IMR-90 (cell line): ENCODE data around the gene MRPL1. TPM values are rescaled to one million over a fixed set of nuclear protein-coding genes. Genes with fewer than 3 reads are reported as not detected.
"Not testable (repeated sequence)": the region's sequence is repeated elsewhere in the genome, so short reads cannot be mapped to it uniquely, and the experiment has no call there.

ENCODE experiments used
- ATAC-seq: fragments of 200-7000 bp; cut with Tn5 transposase; 2 replicates; pipeline ENCODE4 v1.9.1; 2020; ENCODE audit warnings: low read depth, mild to moderate bottlenecking, moderate library complexity
- BruUV-seq: library from RNA; stranded (reverse); fragments of 400-500 nt; replicated peaks from 2 replicates; lab custom pipeline; 2021; lab: Mats Ljungman, UMichigan
- CTCF ChIA-PET: fragments of 300-600 bp; formaldehyde crosslinking; extraction: SDS; loops from one replicate; lab custom pipeline; 2021; ENCODE audit warnings: antibody characterized with exemption; lab: Yijun Ruan, JAX
- POLR2A ChIA-PET: fragments of 300-600 bp; sonication (Branson Sonifier 250); formaldehyde crosslinking; loops from one replicate; lab custom pipeline; 2022; ENCODE audit warnings: antibody characterized with exemption; ENCODE audit not compliant: unreplicated experiment; lab: Charles Lee
- DNase-seq: peaks from one replicate; pipeline ENCODE4 v3.0.0; 2013
- H2AFZ ChIP-seq: replicated peaks from 2 replicates; pipeline ENCODE3; 2013; ENCODE audit warnings: low read length, mild to moderate bottlenecking; ENCODE audit not compliant: poor library complexity
- H2AK5ac ChIP-seq: 2 replicates; pipeline ENCODE4 v1.6.1; 2013; ENCODE audit warnings: low read depth, low read length, inconsistent platforms
- H2AK9ac ChIP-seq: replicated peaks from 2 replicates; pipeline ENCODE3; 2013; ENCODE audit warnings: mild to moderate bottlenecking, low read depth, low read length, moderate library complexity; ENCODE audit not compliant: poor library complexity
- H2BK120ac ChIP-seq: 2 replicates; pipeline ENCODE4 v1.6.1; 2013; ENCODE audit warnings: low read depth, low read length, inconsistent platforms
- H2BK15ac ChIP-seq: 3 replicates; pipeline ENCODE4 v1.6.1; 2013; ENCODE audit warnings: low read depth, low read length, inconsistent platforms
- H2BK20ac ChIP-seq: 2 replicates; pipeline ENCODE4 v1.6.1; 2013; ENCODE audit warnings: low read depth, mild to moderate bottlenecking, inconsistent platforms, low read length, moderate library complexity
- H2BK5ac ChIP-seq: 2 replicates; pipeline ENCODE4 v1.6.1; 2013; ENCODE audit warnings: mild to moderate bottlenecking, low read depth, low read length, inconsistent platforms; ENCODE audit not compliant: poor library complexity, severe bottlenecking
- H3K14ac ChIP-seq: replicated peaks from 2 replicates; pipeline ENCODE4 v1.6.1; 2013; ENCODE audit warnings: low read depth, low read length, inconsistent platforms
- H3K18ac ChIP-seq: 2 replicates; pipeline ENCODE4 v1.6.1; 2013; ENCODE audit warnings: low read depth, low read length, control low read depth
- H3K23ac ChIP-seq: 2 replicates; pipeline ENCODE4 v1.6.1; 2013; ENCODE audit warnings: low read depth, low read length, inconsistent platforms
- H3K27ac ChIP-seq: 2 replicates; pipeline ENCODE4 v1.5.1; 2013; ENCODE audit warnings: mild to moderate bottlenecking, control low read depth, low read length; ENCODE audit not compliant: insufficient read depth
- H3K27me3 ChIP-seq: 2 replicates; pipeline ENCODE4 v1.6.1; 2013; ENCODE audit warnings: low read length; ENCODE audit not compliant: control insufficient read depth, insufficient read depth
- H3K36me3 ChIP-seq: 2 replicates; pipeline ENCODE4 v1.6.1; 2013; ENCODE audit warnings: low read length, mixed read lengths; ENCODE audit not compliant: control insufficient read depth, insufficient read depth
- H3K4ac ChIP-seq: 2 replicates; pipeline ENCODE4 v1.6.1; 2013; ENCODE audit warnings: low read depth, low read length, inconsistent platforms
- H3K4me1 ChIP-seq: 2 replicates; pipeline ENCODE4 v1.6.1; 2013; ENCODE audit warnings: low read length, mixed read lengths; ENCODE audit not compliant: control insufficient read depth, insufficient read depth
- H3K4me2 ChIP-seq: 2 replicates; pipeline ENCODE4 v1.6.1; 2013; ENCODE audit warnings: low read depth, mild to moderate bottlenecking, control low read depth, low read length, moderate library complexity
- H3K4me3 ChIP-seq: 2 replicates; pipeline ENCODE4 v1.5.1; 2013; ENCODE audit warnings: low read depth, mild to moderate bottlenecking, control low read depth, low read length, moderate library complexity; ENCODE audit not compliant: insufficient read depth
- H3K56ac ChIP-seq: 2 replicates; pipeline ENCODE4 v1.6.1; 2013; ENCODE audit warnings: low read length, inconsistent platforms; ENCODE audit not compliant: insufficient read depth; ENCODE audit errors: extremely low read depth
- H3K79me1 ChIP-seq, 2 experiments: 2 replicates each; pipeline ENCODE4 v1.6.1; 2013; ENCODE audit warnings: low read length in 2 of 2, inconsistent platforms in 1 of 2, low read depth in 1 of 2
- H3K9ac ChIP-seq: 2 replicates; pipeline ENCODE4 v1.6.1; 2013; ENCODE audit warnings: low read depth, low read length, control low read depth
- H3K9me1 ChIP-seq: 2 replicates; pipeline ENCODE4 v1.6.1; 2013; ENCODE audit warnings: low read length, inconsistent platforms; ENCODE audit not compliant: insufficient read depth
- H3K9me3 ChIP-seq: 2 replicates; pipeline ENCODE4 v1.6.1; 2013; ENCODE audit warnings: low read length; ENCODE audit not compliant: control insufficient read depth, insufficient read depth
- H4K20me1 ChIP-seq: 2 replicates; pipeline ENCODE4 v1.6.1; 2013; ENCODE audit warnings: low read length, inconsistent platforms; ENCODE audit not compliant: insufficient read depth
- H4K5ac ChIP-seq: 2 replicates; pipeline ENCODE4 v1.6.1; 2013; ENCODE audit warnings: mild to moderate bottlenecking, low read depth, low read length, control low read depth
- H4K8ac ChIP-seq, 2 experiments: 2 replicates each; pipeline ENCODE4 v1.6.1; 2013; ENCODE audit warnings: low read depth in 2 of 2, low read length in 2 of 2, control low read depth in 1 of 2, inconsistent platforms in 1 of 2
- H4K91ac ChIP-seq: 2 replicates; pipeline ENCODE4 v1.6.1; 2013; ENCODE audit warnings: low read depth, low read length, inconsistent platforms; ENCODE audit not compliant: insufficient read depth
- CHD1 ChIP-seq: IDR thresholded peaks from 2 replicates; pipeline ENCODE4 v1.6.1; 2012; ENCODE audit warnings: low read depth, low read length, improper control_type of control experiment
- MAZ ChIP-seq: IDR thresholded peaks from 2 replicates; pipeline ENCODE4 v1.6.1; 2012; ENCODE audit warnings: low read depth, mild to moderate bottlenecking, low read length, improper control_type of control experiment, moderate library complexity, borderline replicate concordance
- NFE2L2 ChIP-seq: fragments of 150-350 bp; IDR thresholded peaks from 2 replicates; pipeline ENCODE4 v1.6.1; 2016; ENCODE audit warnings: low read depth, mild to moderate bottlenecking, low read length
- RCOR1 ChIP-seq: IDR thresholded peaks from 2 replicates; pipeline ENCODE4 v1.6.1; 2012; ENCODE audit warnings: mild to moderate bottlenecking, low read length, improper control_type of control experiment; ENCODE audit not compliant: insufficient replicate concordance
- WGBS, 2 experiments: methylation state at CpG; one replicate each; pipeline versions ENCODE4 v1.1.5 to v1.1.7; 2013; ENCODE audit warnings: missing lambda C conversion rate in 2 of 2; ENCODE audit not compliant: insufficient read length in 1 of 2; ENCODE audit errors: extremely low coverage in 2 of 2; 5-methylcytosine and 5-hydroxymethylcytosine counted together
- dilution Hi-C: fragments of 300-500 bp; cut with HindIII; formaldehyde crosslinking; loops from one replicate; pipeline ENCODE4 v1.14.3; 2018; ENCODE audit warnings: low sequenced_read_pairs; ENCODE audit not compliant: unreplicated experiment
- in situ Hi-C: fragments of 300-500 bp; cut with MboI; formaldehyde crosslinking; loops from 3 replicates; pipeline ENCODE4 v1.14.3; 2019; ENCODE audit warnings: low sequenced_read_pairs, inconsistent platforms, mixed read lengths
- intact Hi-C: fragments of 100-400 bp; cut with micrococcal nuclease; formaldehyde crosslinking; loops from 2 replicates; pipeline ENCODE4 v1.10.0; 2022
- polyA plus RNA-seq, 3 experiments: library from polyadenylated mRNA; depleted of rRNA; stranded (reverse); fragments of >200 nt; gene quantifications; 2 replicates each; pipeline ENCODE4 v1.2.3, GENCODE V29; 2012; ENCODE audit warnings: low replicate concordance in 1 of 3
- total RNA-seq: library from RNA; depleted of rRNA; stranded (reverse); fragments of >200 nt; gene quantifications from 2 replicates; pipeline ENCODE4 v1.2.3, GENCODE V29; 2012
- TF ChIP-seq, protein P1 (sequence below): fragments of 150-350 bp; IDR thresholded peaks from 2 replicates; pipeline ENCODE4 v1.6.1; 2017; ENCODE audit warnings: mild to moderate bottlenecking, antibody characterized with exemption, low read length, low read depth

MRPL1 gene
- total and polyA plus RNA-seq, 2 of the 4 experiments (the other 2 are of a cell fraction): 13.4 to 22.5 TPM

DNA sequence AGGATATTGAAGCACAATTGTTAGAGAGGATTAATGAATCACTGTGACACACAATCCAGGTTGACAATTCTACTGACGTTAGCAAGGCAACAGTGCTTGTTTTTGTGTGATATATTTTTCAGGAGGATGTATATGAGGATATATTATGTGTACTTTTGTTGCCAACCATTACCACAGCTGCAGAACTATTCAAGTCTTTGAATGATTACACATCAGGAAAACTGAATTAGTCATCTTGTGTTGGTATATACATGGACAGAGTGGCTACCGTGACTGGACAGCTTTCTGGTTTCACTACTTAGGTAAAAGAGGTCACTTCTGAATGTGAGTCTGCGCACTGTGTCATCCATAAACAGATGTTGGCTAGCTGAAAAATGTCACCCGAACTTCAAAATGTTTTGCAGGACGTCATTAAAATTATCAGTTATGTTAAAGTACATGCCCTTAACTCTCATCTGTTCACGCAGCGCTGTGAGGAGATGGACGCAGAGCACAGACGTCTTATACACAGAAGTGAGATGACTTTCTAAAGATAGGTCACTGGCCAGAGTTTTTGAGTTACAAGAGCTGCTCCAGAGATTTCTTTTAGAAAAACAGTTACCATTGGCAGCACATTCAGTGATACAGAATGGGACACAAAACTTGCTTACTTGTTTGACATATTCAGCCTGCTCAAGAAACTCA, 69.0 kb downstream of the MRPL1 start (continued):
- no peak for TF ChIP-seq CHD1
- TF ChIP-seq NFE2L2: 0 out of 2 replicates have a peak, but pooled peaks have one; percentile 18

DNA sequence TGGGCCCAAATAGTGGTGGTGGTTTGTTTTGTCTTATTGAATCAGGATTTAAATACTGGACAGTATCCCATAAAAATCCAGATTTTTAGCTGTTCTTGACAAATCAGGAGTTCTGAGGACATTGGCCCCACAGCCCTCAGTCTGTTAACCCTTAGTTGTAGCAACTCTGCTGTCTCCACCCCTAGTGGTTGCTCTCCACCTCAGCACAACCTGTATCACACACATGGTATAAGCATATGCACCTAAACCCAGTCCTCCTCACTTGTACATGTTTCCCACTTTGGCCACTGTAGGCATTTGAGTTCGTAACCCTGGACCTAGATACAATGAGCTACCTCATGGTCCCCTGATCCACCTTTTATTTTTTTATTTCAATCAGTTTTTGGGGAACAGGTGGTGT, 75.9 kb downstream of the MRPL1 start:
- Histone ChIP-seq H2BK5ac (no peak overlapping the region), H4K5ac (no peak overlapping the region), H3K4me1 (no peaks in the 10 kb centered on the region), H3K4ac (no peak overlapping the region), H3K9ac (no peak overlapping the region), H2AK5ac (no peak overlapping the region), H2BK120ac (no peak overlapping the region), H3K23ac (no peak overlapping the region), H3K9me1 (no peaks in the 10 kb centered on the region), H3K18ac (no peak overlapping the region), H3K36me3 (0 out of 2 replicates have a peak, but pooled peaks cover 3% of the 10 kb centered on the region), H3K79me1 (peaks cover 0 to 3% of the 10 kb centered on the region in 2 experiments; a peak in 1 of 4 replicates), H3K56ac (no peak overlapping the region), H2AK9ac (no peak overlapping the region), H4K20me1 (no peaks in the 10 kb centered on the region), H4K91ac (no peak overlapping the region), H2BK20ac (no peak overlapping the region), H3K4me3 (no peak overlapping the region), H3K27me3 (no peaks in the 10 kb centered on the region), H3K4me2 (no peak overlapping the region), H2AFZ (no peak overlapping the region), H3K14ac (no peak overlapping the region), H4K8ac (no peak overlapping the region), H3K27ac (no peak overlapping the region), H2BK15ac (no peak overlapping the region; the same call in 2 of the 3 replicates), H3K9me3 (no peaks in the 10 kb centered on the region)
- no peak for DNase-seq
- ATAC-seq: no peak
- in situ Hi-C loops (no loop called here), dilution Hi-C loops (no loop called here), intact Hi-C loops (no loop called here)
- no peak for TF ChIP-seq NFE2L2
- TF ChIP-seq, protein P1, sequence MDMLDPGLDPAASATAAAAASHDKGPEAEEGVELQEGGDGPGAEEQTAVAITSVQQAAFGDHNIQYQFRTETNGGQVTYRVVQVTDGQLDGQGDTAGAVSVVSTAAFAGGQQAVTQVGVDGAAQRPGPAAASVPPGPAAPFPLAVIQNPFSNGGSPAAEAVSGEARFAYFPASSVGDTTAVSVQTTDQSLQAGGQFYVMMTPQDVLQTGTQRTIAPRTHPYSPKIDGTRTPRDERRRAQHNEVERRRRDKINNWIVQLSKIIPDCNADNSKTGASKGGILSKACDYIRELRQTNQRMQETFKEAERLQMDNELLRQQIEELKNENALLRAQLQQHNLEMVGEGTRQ: no peak
- no peak for TF ChIP-seq RCOR1
- TF ChIP-seq MAZ: no peak
- TF ChIP-seq CHD1: no peak
- CTCF ChIA-PET: interaction anchor here (0.6 kb wide), 1 partner anchor 284 kb away, joined by 5 read pairs; no protein-coding TSS in a partner anchor
- no CpG with 5 or more reads among the region's 1 CpG for WGBS, 2 experiments
- POLR2A ChIA-PET: no interaction called here
- no TSS peak for BruUV-seq

DNA sequence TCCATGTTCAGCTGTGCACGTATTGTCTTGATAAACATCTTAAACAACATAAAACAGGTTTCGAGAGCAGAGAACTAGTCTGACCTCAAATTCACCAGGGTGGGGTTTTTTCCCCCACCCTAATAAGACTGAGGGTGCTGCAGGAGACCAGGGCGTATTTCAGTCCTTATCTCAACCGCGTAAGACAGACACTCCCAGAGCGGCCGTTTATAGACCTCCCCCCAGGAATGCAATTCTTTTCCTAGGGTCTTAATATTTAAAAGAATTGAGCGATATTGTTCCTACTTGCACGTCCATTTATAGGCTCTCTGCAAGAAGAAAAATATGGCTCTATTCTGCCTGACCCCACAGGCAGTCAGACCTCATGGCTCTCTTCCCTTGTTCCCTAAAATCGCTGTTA, 83.3 kb downstream of the MRPL1 start:
- POLR2A ChIA-PET: not testable (repeated sequence)
- WGBS, 2 experiments: 100% methylated on average over 1 of the region's 10 CpGs; no CpG with 5 or more reads in 1 of the 2 experiments

More for the DNA sequence above, 83.3 kb downstream of the MRPL1 start:
- H3K4me2 ChIP-seq, H3K4me1 ChIP-seq, H2AFZ ChIP-seq, H2BK5ac ChIP-seq, H3K36me3 ChIP-seq, CTCF ChIA-PET, H3K9me1 ChIP-seq, H3K9ac ChIP-seq, H3K56ac ChIP-seq, dilution Hi-C loops, H4K5ac ChIP-seq, H4K8ac ChIP-seq, H3K23ac ChIP-seq, DNase-seq, H3K27ac ChIP-seq, H4K91ac ChIP-seq, H2BK20ac ChIP-seq, H3K9me3 ChIP-seq, in situ Hi-C loops, H2BK15ac ChIP-seq, H3K4me3 ChIP-seq, H3K14ac ChIP-seq, H3K4ac ChIP-seq, H3K18ac ChIP-seq, intact Hi-C loops, H3K79me1 ChIP-seq, H3K27me3 ChIP-seq, H2AK9ac ChIP-seq, ATAC-seq, BruUV-seq, H4K20me1 ChIP-seq, H2AK5ac ChIP-seq, H2BK120ac ChIP-seq: not testable (repeated sequence)
